GOT3 (cell line): Measurements from ENCODE around the gene SORCS1.

Experiments used
- DNase-seq: peaks from one replicate; lab custom pipeline; 2025; ENCODE audit warnings: mixed read lengths; lab: John Stamatoyannopoulos, UW

SORCS1 gene

GRCh38 chr10:106992055-106992454 is 172.5 kb downstream of the SORCS1 start:
- no peak for DNase-seq

GRCh38 chr10:106991091-106991490 is 173.4 kb downstream of the SORCS1 start:
- DNase-seq: no peak

DNA sequence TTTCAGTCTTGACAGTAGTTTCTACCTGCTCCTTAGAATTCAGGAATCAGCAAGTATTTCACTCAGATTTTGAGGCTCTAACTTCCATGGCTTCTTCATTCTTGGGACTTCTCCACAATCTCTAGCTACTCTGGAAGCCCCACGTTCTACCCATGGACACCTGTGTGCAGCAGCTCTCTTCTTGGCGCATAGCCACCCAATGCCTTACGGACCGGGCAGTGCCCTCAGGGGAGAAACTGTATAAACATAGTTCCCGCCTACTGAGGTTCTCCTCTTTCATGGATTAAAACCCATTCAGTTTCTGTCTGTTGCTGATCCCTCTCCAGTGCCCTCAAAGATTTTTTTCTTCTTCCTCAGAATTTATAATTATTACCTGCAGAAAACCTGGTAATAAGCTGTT is 177.1 kb downstream of the SORCS1 start:
- no peak for DNase-seq

DNA sequence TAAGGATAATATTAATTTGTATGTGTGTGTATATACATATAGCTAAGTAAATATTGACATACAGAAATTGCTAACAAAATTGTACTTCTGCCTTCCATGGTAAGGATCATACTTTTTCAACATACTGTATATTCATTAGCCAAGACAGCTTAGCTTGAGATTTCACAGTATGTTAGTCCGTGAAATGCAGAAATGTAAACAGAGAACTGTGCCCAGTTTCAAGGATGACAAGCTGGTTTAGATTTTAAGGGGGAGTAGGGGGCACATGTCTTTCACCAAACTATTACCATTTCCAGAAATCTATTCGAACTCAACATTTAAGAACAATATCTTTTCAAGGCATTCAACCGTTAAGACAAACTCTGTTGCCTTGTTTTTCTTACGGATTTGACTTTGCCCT is 182.2 kb downstream of the SORCS1 start:
- no peak for DNase-seq

DNA sequence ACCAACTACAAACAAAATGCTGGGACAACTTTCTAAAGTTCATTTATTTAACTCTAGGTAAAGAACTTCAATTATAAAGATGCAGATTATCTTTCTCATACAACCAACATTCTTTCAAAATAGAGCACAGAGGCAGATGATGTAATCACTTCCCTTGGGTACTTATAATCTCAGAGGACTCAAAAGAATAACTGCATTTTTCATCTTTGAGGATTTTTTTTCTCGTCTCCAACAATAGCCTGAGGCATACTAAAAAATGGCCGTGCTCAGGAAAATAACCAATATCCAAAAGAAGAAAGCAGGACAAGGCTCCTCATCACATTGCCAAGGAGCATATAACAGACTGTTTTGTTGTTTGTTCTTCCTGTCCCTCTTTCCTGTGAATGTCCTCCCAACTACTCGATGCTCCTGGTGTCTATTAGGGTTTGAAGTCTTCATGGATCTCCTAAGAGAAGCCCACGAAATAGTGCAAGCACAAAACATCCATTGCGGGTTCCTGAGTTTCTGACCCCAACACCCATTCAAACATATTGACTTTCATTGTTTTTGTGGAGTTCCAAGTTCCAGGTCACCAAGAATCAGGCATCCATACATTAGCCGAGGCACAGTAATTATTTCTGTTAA is 182.9 kb downstream of the SORCS1 start:
- DNase-seq: no peak

GRCh38 chr10:106980495-106981451 is 183.7 kb downstream of the SORCS1 start:
- DNase-seq: no peak

GRCh38 chr10:106978756-106979155 is 185.8 kb downstream of the SORCS1 start:
- DNase-seq: no peak

DNA sequence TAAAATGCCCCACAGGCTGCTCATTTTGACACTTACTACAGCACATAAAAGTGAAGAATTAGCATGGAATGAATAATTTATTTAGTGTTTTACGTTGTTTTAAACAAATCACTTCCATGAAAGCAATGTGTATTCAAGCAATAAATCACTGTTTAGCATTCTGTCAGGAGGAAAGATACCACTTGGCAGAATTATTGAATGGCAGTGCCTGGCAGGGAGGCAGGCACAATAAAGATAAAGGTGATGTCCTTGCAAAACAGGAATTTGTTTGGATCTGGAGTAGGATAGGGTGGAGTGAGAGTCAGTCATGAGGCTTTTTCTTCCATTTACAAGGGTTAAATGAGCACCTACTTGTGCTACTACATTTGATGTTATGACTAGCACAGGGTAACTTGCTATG is 190.8 kb downstream of the SORCS1 start:
- DNase-seq: no peak

- DNase-seq: no peak
Measured at GRCh38 chr10:106973288-106973687, 191.2 kb downstream of the SORCS1 start.

GRCh38 chr10:106972381-106972780 is 192.1 kb downstream of the SORCS1 start:
- DNase-seq: no peak

DNA sequence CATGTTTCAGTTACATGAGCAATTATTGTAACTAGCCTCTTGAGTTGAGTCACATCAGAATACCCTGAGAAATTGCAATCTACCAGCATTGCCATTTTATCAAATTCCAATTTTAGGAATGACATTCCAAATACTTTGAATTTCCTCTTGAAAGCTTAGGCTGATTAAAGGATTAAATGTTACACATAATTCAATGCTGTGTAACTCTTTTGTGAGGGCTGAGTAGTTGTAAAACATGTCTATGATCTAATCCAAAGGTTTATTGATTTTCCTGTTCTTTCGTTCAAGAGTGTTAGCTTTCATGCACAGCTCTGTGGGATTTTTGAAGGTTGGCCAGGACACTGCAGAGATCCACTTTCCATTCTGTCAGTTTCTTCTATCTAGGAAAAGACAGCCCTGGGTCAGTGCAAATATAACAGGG is 193.1 kb downstream of the SORCS1 start:
- no peak for DNase-seq

DNA sequence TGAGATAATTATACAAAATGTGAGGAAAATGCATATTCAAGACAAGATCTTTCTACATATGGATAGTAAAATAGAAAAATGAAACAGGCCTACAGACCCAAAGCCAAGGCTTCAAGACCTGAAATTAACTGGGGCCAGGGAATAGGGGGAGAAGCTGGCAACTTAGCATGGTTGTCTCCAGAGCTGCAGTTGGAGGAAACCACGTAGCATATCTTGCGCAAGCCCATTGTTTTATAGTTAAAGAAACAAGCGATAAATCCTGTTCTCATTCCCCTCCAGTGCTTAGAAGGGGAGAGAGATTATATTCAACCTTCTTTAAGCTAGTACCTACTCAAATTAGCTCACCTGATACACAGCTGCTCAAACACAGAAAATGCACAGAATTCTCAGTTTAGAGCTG is 197.1 kb downstream of the SORCS1 start:
- no peak for DNase-seq

GRCh38 chr10:106960812-106961211 is 203.7 kb downstream of the SORCS1 start:
- no peak for DNase-seq

- DNase-seq: no peak
Measured at GRCh38 chr10:106959521-106959920, 205.0 kb downstream of the SORCS1 start.

GRCh38 chr10:106958589-106959361 is 205.7 kb downstream of the SORCS1 start:
- no peak for DNase-seq

DNA sequence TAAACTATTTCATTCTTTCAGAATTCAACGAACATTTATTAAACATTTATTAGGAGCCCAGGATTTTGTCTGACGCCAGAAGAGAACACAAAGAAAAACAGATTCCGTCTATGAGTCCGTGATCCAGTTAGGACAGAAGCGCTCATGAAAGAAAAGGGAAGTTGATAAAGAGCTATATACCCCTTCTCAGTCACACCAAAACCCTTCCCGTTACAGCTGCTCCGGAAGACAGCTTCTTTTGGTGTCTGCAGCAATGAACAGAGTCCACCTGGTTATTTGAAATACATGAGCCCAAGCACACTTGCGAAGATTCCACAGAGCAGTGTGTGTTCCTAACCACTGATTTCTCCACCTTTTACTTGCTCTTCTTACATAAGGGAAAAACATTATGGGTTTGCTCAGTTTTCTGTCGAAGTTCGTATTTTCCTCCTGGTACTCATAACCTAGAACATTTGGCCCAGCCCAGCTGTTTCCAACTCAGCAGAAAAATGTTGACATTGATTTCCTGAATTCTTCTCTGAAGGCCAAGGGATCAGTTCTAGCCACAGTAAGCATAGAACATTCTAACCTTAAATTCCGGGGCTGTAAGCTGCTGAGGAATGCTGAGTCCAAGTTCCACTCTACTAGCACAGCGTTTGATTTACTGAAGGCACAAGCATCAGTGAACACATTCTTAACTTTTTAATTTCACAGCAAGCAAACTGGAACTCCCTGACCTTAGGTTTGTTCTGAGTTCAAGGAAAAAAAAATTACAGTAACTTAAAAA is 206.5 kb downstream of the SORCS1 start:
- no peak for DNase-seq

DNA sequence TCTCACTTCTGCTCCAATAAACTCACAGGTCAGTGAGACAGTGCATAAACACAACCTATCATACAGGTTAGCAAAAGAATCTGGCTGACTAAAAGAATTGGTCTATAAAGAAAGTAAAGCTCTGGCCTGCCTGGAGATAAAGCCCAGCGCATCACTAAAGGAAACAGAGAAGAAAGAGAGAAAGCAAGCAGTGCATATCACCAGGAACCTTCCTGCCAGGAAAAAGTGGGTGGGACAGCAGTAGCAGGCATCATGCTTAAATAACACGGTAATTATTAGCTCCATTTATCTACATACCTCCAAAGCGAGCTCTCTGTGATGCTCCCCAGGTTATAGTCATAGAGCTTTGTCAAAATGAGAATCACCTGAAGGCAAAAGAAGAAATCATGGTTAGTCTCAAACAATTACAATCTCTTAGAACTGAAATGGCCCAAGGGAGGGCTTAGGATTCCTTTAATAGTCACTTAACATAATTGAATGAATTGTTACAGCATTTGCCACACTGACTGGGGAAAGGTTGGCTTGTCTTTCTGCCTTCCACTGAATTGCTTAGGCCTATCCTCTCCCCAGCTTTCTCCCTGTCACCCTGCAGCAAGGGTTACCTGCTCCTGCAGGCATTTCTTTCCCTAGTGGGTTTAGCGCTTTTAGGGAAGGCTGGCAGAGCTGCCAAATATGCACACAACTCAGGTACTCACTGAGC is 208.1 kb downstream of the SORCS1 start:
- no peak for DNase-seq

GRCh38 chr10:106955133-106955532 is 209.4 kb downstream of the SORCS1 start:
- no peak for DNase-seq

GRCh38 chr10:106952033-106952432 is 212.5 kb downstream of the SORCS1 start:
- no peak for DNase-seq

DNA sequence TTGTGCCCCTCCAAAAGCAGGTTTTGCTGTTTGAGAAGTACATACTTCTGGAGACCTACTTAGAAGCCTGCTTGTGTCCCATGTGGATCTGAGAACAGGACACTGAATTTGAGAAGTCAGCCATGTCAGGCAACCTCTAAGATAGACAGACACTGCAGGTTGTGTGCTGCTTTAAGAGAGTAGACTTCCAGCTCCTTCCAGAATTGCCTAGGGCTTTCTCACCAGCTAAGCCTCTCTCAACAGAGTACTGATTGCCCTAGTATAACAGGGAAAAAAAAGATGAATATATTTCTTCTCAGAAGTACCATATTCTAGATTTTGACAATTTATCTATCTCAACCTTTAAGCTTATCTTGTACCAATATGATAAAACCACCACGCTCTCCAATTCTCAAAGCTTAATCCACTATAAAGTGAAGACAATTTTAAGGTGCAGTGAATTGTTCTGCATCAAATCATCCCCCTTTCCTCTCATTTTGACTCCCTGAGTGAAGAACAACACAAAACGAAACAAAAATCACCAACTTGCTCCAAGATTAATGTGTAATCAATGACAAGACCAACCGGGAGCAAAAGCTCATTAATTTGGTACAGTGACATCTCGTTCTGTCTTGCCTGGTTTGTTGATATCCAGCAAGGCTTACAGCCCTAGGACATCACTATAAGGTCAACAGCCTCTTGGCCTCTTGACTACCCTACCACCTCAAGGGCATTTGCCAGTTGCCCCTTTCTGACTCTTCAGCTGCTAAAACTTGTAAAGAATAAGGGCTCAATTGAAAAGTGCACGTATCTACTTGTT is 214.6 kb downstream of the SORCS1 start:
- no peak for DNase-seq
